ENCODE results near the gene PHLDA3.

DNA sequence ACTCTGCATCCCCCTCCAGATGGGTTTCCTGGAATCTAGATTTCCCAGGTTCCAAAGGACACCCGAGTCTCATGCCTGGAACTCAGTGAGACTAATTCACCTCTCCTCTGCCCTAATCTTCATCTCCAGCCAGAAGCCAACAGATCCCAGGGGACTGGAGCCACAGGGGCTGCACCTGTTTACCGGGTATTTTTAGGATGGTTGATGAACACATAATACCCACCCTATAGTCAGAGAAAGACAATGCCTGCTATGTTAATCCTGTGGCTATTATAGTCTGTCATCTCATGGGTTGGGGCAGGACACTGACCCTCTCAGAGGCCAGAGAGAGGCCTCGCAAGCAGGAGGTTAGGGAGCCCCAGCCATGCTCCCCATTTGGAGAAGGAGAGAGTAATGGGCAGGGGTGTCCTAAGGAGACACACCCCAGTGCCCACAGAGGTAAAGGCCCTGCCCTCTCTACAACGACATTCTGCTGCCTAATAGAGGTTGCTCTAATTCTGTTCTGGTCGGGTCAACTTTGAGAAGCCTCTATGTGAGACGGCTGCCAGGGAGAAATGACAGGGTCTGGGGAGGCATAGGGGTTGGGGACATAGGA is 46.5 kb downstream of the PHLDA3 start:
- TF ChIP-seq REST (IDR thresholded peaks at IDR 0.05; ENCODE audit: insufficient replicate concordance, low read depth) (no peak), POLR2AphosphoS5 (IDR thresholded peaks at IDR 0.05; ENCODE audit: low read depth) (no peak)
- TF ChIP-seq, protein P1, sequence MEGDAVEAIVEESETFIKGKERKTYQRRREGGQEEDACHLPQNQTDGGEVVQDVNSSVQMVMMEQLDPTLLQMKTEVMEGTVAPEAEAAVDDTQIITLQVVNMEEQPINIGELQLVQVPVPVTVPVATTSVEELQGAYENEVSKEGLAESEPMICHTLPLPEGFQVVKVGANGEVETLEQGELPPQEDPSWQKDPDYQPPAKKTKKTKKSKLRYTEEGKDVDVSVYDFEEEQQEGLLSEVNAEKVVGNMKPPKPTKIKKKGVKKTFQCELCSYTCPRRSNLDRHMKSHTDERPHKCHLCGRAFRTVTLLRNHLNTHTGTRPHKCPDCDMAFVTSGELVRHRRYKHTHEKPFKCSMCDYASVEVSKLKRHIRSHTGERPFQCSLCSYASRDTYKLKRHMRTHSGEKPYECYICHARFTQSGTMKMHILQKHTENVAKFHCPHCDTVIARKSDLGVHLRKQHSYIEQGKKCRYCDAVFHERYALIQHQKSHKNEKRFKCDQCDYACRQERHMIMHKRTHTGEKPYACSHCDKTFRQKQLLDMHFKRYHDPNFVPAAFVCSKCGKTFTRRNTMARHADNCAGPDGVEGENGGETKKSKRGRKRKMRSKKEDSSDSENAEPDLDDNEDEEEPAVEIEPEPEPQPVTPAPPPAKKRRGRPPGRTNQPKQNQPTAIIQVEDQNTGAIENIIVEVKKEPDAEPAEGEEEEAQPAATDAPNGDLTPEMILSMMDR (IDR thresholded peaks at IDR 0.05; ENCODE audit: insufficient read depth, low read length), result no peak

Data from HL-60 (cell line).